ENCODE measurements around the gene DHX38.

DNA sequence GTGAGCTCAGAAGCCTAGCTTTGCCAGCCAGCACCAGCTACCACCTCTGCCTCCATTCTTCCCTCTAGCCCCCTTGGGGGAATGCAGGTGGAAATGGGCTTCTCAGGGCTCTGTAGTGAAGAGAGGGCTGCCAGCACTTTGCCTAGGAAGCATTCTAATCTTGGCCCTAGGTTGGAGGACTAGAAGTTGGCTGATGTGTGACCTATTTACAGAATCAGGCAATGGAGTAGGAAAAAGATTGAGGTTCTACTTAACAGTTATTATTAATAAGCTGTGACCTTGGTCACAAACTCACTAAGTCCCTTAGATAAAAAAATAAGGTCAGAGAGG, 19.9 kb downstream of the DHX38 start:
- TF ChIP-seq POLR2A (IDR thresholded peaks at IDR 0.05) (no peak), POLR2AphosphoS5 (IDR thresholded peaks at IDR 0.05) (no peak)
- TF ChIP-seq, protein P1, sequence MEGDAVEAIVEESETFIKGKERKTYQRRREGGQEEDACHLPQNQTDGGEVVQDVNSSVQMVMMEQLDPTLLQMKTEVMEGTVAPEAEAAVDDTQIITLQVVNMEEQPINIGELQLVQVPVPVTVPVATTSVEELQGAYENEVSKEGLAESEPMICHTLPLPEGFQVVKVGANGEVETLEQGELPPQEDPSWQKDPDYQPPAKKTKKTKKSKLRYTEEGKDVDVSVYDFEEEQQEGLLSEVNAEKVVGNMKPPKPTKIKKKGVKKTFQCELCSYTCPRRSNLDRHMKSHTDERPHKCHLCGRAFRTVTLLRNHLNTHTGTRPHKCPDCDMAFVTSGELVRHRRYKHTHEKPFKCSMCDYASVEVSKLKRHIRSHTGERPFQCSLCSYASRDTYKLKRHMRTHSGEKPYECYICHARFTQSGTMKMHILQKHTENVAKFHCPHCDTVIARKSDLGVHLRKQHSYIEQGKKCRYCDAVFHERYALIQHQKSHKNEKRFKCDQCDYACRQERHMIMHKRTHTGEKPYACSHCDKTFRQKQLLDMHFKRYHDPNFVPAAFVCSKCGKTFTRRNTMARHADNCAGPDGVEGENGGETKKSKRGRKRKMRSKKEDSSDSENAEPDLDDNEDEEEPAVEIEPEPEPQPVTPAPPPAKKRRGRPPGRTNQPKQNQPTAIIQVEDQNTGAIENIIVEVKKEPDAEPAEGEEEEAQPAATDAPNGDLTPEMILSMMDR (IDR thresholded peaks at IDR 0.05): no peak

Data from breast epithelium (tissue), 3 donors.